SK-N-SH (cell line): Measurements from ENCODE around the gene SUMO2. TPM values are rescaled to one million over a fixed set of nuclear protein-coding genes. Genes with fewer than 3 reads are reported as not detected.

ENCODE experiments used
- CTCF ChIA-PET: fragments of 300-600, 350-600 bp; formaldehyde crosslinking; extraction: SDS; loops from one replicate; lab custom pipeline; 2021; lab: Yijun Ruan, JAX
- POLR2A ChIA-PET: fragments of 350-600 bp; sonication (Branson Sonifier 250); formaldehyde crosslinking; extraction: SDS; loops from one replicate; lab custom pipeline; 2020; ENCODE audit warnings: antibody characterized with exemption, inconsistent platforms; lab: Yijun Ruan, JAX
- DNase-seq: peaks from one replicate; pipeline ENCODE4 v3.0.0; 2012
- H2AFZ ChIP-seq: fragments of 200-600 bp; sonication (generic); 2 replicates; pipeline ENCODE4 v1.8.1; 2016; ENCODE audit warnings: antibody characterized with exemption, mild to moderate bottlenecking, low read depth
- H3F3A ChIP-seq: fragments of 200-600 bp; sonication (generic); replicated peaks from 2 replicates; pipeline ENCODE3; 2016; ENCODE audit warnings: antibody characterized with exemption, mild to moderate bottlenecking; ENCODE audit not compliant: insufficient read depth
- H3K27ac ChIP-seq, 2 experiments: fragments of 200-500 bp in 1 of 2; fragments of 200-600 bp in 1 of 2; sonication (Bioruptor generic) in 1 of 2; sonication (generic), shearing (Covaris generic) in 1 of 2; 2 replicates each; pipeline versions ENCODE4 v1.5.1 to v1.6.1; 2014 to 2016; ENCODE audit warnings: low read depth in 2 of 2, inconsistent platforms in 1 of 2, low read length in 1 of 2, mild to moderate bottlenecking in 1 of 2, mixed read lengths in 1 of 2
- H3K27me3 ChIP-seq: fragments of 200-600 bp; sonication (generic), shearing (Covaris generic); 2 replicates; pipeline ENCODE4 v1.6.1; 2016; ENCODE audit warnings: mixed run types; ENCODE audit not compliant: insufficient read depth
- H3K36me3 ChIP-seq, 2 experiments: fragments of 200-500 bp in 1 of 2; fragments of 200-600 bp in 1 of 2; sonication (Bioruptor generic) in 1 of 2; sonication (generic) in 1 of 2; replicated peaks in 1 of 2; 2 replicates each; pipeline versions ENCODE3 to v1.5.1; 2014 to 2016; ENCODE audit warnings: low read length in 1 of 2, mild to moderate bottlenecking in 1 of 2; ENCODE audit not compliant: insufficient read depth in 2 of 2, control insufficient read depth in 1 of 2
- H3K4me1 ChIP-seq, 2 experiments: fragments of 200-500 bp in 1 of 2; fragments of 200-600 bp in 1 of 2; sonication (Bioruptor generic) in 1 of 2; sonication (generic), shearing (Covaris generic) in 1 of 2; 2 replicates each; pipeline versions ENCODE4 v1.5.1 to v1.6.1; 2014 to 2016; ENCODE audit warnings: low read depth in 1 of 2, low read length in 1 of 2, mixed run types in 1 of 2; ENCODE audit not compliant: insufficient read depth in 2 of 2, control insufficient read depth in 1 of 2
- H3K4me2 ChIP-seq: fragments of 200-600 bp; sonication (generic), shearing (Covaris generic); 2 replicates; pipeline ENCODE4 v1.6.1; 2017; ENCODE audit warnings: mixed run types
- H3K4me3 ChIP-seq, 2 experiments: fragments of 200-500 bp in 1 of 2; fragments of 200-600 bp in 1 of 2; sonication (Bioruptor generic) in 1 of 2; sonication (generic), shearing (Covaris generic) in 1 of 2; 2 replicates each; pipeline versions ENCODE4 v1.5.1 to v1.8.1; 2014 to 2016; ENCODE audit warnings: low read depth in 2 of 2, inconsistent platforms in 1 of 2, low read length in 1 of 2, mild to moderate bottlenecking in 1 of 2, mixed read lengths in 1 of 2, moderate library complexity in 1 of 2
- H3K79me2 ChIP-seq: fragments of 200-600 bp; sonication (generic); 2 replicates; pipeline ENCODE4 v1.8.1; 2017; ENCODE audit warnings: mild to moderate bottlenecking; ENCODE audit not compliant: insufficient read depth
- H3K9ac ChIP-seq: fragments of 200-600 bp; sonication (generic); 2 replicates; pipeline ENCODE4 v1.6.1; 2017; ENCODE audit warnings: mixed run types
- H3K9me2 ChIP-seq: fragments of 200-600 bp; sonication (generic); 2 replicates; pipeline ENCODE4 v1.6.1; 2017; ENCODE audit warnings: mixed run types
- H3K9me3 ChIP-seq: fragments of 200-600 bp; sonication (generic); 2 replicates; pipeline ENCODE4 v1.6.1; 2017; ENCODE audit warnings: mixed run types, mild to moderate bottlenecking, moderate library complexity
- H4K20me1 ChIP-seq: fragments of 200-600 bp; sonication (generic); 2 replicates; pipeline ENCODE4 v1.6.1; 2017; ENCODE audit warnings: mild to moderate bottlenecking, mixed run types; ENCODE audit not compliant: insufficient read depth
- ELF1 ChIP-seq: IDR thresholded peaks from 2 replicates; pipeline ENCODE4 v1.4.0; 2012
- EP300 ChIP-seq, 2 experiments: IDR thresholded peaks; 2 replicates each; pipeline versions ENCODE4 v1.4.0 to v1.6.1; 2012; ENCODE audit warnings: borderline replicate concordance in 1 of 2, low read depth in 1 of 2, low read length in 1 of 2
- EZH2phosphoT487 ChIP-seq: fragments of 200-600 bp; sonication (generic); IDR thresholded peaks from 2 replicates; pipeline ENCODE4 v1.6.1; 2017; ENCODE audit warnings: low read depth, mixed run types, mild to moderate bottlenecking, antibody characterized with exemption, moderate library complexity, borderline replicate concordance
- FOSL2 ChIP-seq: IDR thresholded peaks from 2 replicates; pipeline ENCODE4 v1.4.0; 2012; ENCODE audit warnings: low read depth, mild to moderate bottlenecking, moderate library complexity, borderline replicate concordance
- FOXM1 ChIP-seq: IDR thresholded peaks from 2 replicates; pipeline ENCODE4 v1.4.0; 2012; ENCODE audit warnings: low read depth, mild to moderate bottlenecking
- GABPA ChIP-seq: IDR thresholded peaks from 2 replicates; pipeline ENCODE4 v1.4.0; 2012; ENCODE audit warnings: low read depth, mild to moderate bottlenecking
- GATA2 ChIP-seq: sonication (generic); formaldehyde crosslinking; IDR thresholded peaks from 2 replicates; pipeline ENCODE4 v1.5.0; 2020; ENCODE audit warnings: mild to moderate bottlenecking, missing genetic modification reagents
- NRF1 ChIP-seq: IDR thresholded peaks from 2 replicates; pipeline ENCODE4 v1.6.1; 2012; ENCODE audit warnings: low read depth, mild to moderate bottlenecking, low read length
- POLR2AphosphoS5 ChIP-seq: IDR thresholded peaks from 2 replicates; pipeline ENCODE4 v1.6.1; 2012; ENCODE audit warnings: low read depth, low read length
- RFX5 ChIP-seq: IDR thresholded peaks from 2 replicates; pipeline ENCODE4 v1.6.1; 2012; ENCODE audit warnings: mild to moderate bottlenecking, improper control_type of control experiment, low read length
- RXRA ChIP-seq: IDR thresholded peaks from 2 replicates; pipeline ENCODE4 v1.4.0; 2012; ENCODE audit warnings: low read depth, mild to moderate bottlenecking, borderline replicate concordance
- SIN3A ChIP-seq: IDR thresholded peaks from 2 replicates; pipeline ENCODE4 v1.6.1; 2012; ENCODE audit warnings: low read depth, mild to moderate bottlenecking, low read length, moderate library complexity, borderline replicate concordance
- TAF1 ChIP-seq: IDR thresholded peaks from 2 replicates; pipeline ENCODE4 v1.6.1; 2012; ENCODE audit warnings: low read depth, mild to moderate bottlenecking, low read length, moderate library complexity, borderline replicate concordance
- ZBTB33 ChIP-seq: IDR thresholded peaks from 2 replicates; pipeline ENCODE4 v1.4.0; 2012; ENCODE audit warnings: low read depth, borderline replicate concordance
- WGBS: methylation state at CpG from one replicate; pipeline ENCODE4 v1.1.6; 2017; ENCODE audit warnings: low lambda C conversion rate; 5-methylcytosine and 5-hydroxymethylcytosine counted together
- polyA plus RNA-seq, 3 experiments: library from polyadenylated mRNA; depleted of rRNA; stranded (reverse); fragments of >200 nt; gene quantifications; 2 replicates each; pipeline ENCODE4 v1.2.3, GENCODE V29; 2012
- TF ChIP-seq, protein P1 (sequence below): IDR thresholded peaks from 2 replicates; pipeline ENCODE4; 2012
- TF ChIP-seq, protein P2 (sequence below): IDR thresholded peaks from 2 replicates; pipeline ENCODE4 v1.4.0; 2012; ENCODE audit warnings: low read depth

The SUMO2 gene
- polyA plus RNA-seq, 1 of the 3 experiments (the other 2 are of a cell fraction): 114 TPM

DNA sequence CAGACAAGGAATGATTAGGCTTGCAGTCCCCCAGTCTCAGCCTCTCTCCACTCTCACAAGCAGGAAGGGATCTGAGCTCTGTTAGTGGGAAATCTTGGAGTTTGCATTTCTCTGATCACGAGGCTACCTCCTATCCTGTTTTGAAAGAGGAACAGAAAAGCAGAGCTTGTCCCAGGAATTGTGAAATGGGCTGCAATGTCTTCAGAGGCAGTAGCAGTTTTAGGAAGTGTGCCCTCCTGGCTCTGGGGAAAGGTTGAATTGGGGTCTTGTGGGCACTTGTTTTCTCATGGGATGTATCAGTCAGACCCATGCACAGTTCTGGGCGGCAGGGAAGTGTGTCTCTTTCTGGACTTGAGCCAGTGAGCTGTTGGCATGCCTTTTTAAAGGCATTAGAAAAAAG lies 45.5 kb upstream of the SUMO2 start:
- no peak for DNase-seq
- H3K27ac ChIP-seq: no peak overlapping the region
- no peak overlapping the region for H3K4me2 ChIP-seq
- H2AFZ ChIP-seq: no peak overlapping the region
- ChIA-PET POLR2A (interaction anchor here (0.6 to 1.0 kb wide), 2 partner anchors 25 to 42 kb away, joined by 3 to 5 read pairs; no protein-coding TSS in a partner anchor), CTCF (interaction anchor here (0.6 to 6.7 kb wide), 6 partner anchors 11 to 197 kb away, joined by 3 to 79 read pairs (median 4); no protein-coding TSS in a partner anchor)
- H3K36me3 ChIP-seq: peaks cover 55 to 65% of the 10 kb centered on the region in 2 experiments
- TF ChIP-seq ZBTB33 (no peak), POLR2AphosphoS5 (no peak), RXRA (no peak), FOXM1 (no peak), GATA2 (no peak), TAF1 (no peak), NRF1 (no peak), ELF1 (no peak), EP300 (IDR thresholded peaks at IDR 0.05; ENCODE audit: borderline replicate concordance in 1 of 2, low read depth in 1 of 2, low read length in 1 of 2) (no peak), GABPA (no peak), FOSL2 (no peak), EZH2phosphoT487 (no peak), RFX5 (no peak), SIN3A (no peak)
- TF ChIP-seq, protein P1, sequence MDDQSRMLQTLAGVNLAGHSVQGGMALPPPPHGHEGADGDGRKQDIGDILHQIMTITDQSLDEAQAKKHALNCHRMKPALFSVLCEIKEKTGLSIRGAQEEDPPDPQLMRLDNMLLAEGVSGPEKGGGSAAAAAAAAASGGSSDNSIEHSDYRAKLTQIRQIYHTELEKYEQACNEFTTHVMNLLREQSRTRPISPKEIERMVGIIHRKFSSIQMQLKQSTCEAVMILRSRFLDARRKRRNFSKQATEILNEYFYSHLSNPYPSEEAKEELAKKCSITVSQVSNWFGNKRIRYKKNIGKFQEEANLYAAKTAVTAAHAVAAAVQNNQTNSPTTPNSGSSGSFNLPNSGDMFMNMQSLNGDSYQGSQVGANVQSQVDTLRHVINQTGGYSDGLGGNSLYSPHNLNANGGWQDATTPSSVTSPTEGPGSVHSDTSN: no peak
- TF ChIP-seq, protein P2, sequence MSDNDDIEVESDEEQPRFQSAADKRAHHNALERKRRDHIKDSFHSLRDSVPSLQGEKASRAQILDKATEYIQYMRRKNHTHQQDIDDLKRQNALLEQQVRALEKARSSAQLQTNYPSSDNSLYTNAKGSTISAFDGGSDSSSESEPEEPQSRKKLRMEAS: no peak
- H4K20me1 ChIP-seq: no peaks in the 10 kb centered on the region
- no peak overlapping the region for H3K9ac ChIP-seq
- H3K79me2 ChIP-seq: peaks cover 7% of the 10 kb centered on the region; the same call in 1 of the 2 replicates
- WGBS: 92% methylated on average over 2 of the region's 2 CpGs
- no peak overlapping the region for H3K4me3 ChIP-seq
- H3K4me1 ChIP-seq: no peaks in the 10 kb centered on the region
- H3K9me3 ChIP-seq: no peaks in the 10 kb centered on the region
- no peaks in the 10 kb centered on the region for H3K9me2 ChIP-seq
- H3F3A ChIP-seq: no peaks in the 10 kb centered on the region
- no peaks in the 10 kb centered on the region for H3K27me3 ChIP-seq
